ENCODE measurements around the gene ABCA7. TPM values are rescaled to one million over a fixed set of nuclear protein-coding genes. Genes with fewer than 3 reads are reported as not detected.
"Not testable (repeated sequence)": the region's sequence is repeated elsewhere in the genome, so short reads cannot be mapped to it uniquely, and the experiment has no call there.

ABCA7 gene
- total and polyA plus RNA-seq, 3 donors from 2014 or later, result 7.3 to 14.6 (median 12.1) TPM

DNA sequence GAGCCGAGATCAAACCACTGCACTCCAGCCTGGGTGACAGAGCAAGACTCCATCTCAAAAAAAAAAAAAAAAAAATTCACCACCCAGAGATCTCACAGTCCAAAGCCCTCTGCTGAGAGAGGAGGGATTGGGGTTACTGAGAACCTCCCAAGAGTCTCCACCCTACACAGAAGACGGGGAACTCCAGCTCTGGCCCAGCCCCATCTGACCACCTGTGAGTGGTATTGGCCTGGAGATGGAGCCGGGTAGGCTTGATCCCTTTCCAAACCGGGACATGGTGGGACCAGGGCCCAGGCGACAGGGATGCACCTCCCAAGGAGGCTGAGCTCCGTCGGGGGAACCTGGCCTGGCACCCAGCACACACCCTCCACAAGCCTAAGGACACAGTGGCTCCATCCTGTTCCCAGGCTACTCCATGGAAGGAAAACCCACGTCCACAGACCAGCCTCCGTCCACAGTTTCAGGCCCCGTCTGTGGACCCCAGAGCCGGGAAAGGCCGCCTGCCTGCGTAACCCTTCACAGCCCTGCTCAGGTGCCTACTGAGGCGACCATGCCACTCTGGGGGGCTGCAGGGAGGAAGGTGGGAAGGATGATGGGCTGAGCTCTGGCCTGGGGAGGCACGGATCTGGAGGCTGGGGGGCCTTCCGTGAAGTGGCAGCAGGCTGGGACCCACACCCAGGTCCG lies 20.8 kb upstream of the ABCA7 start:
- Histone ChIP-seq H3K9me3 (no peaks in the 10 kb centered on the region), H3K4me3 (peak overlapping the region in 1 of 2 donors; percentile 90), H3K27me3 (no peaks in the 10 kb centered on the region), H3K27ac (no peak overlapping the region), H3K4me1 (peaks cover 59% of the 10 kb centered on the region), H3K36me3 (ENCODE audit: low read depth, missing control alignments) (no peaks in the 10 kb centered on the region)
- intact Hi-C loops (cut with DNase I; ENCODE audit: low total_unique reads), result no loop called here
- no peak for DNase-seq
- 32 to 46% methylated on average over 2 to 17 of the region's 17 CpGs for WGBS, 2 donors
- TF ChIP-seq CTCF (IDR thresholded peaks at IDR 0.05), result no peak
- TF ChIP-seq POLR2A (IDR thresholded peaks at IDR 0.05), result no peak

DNA sequence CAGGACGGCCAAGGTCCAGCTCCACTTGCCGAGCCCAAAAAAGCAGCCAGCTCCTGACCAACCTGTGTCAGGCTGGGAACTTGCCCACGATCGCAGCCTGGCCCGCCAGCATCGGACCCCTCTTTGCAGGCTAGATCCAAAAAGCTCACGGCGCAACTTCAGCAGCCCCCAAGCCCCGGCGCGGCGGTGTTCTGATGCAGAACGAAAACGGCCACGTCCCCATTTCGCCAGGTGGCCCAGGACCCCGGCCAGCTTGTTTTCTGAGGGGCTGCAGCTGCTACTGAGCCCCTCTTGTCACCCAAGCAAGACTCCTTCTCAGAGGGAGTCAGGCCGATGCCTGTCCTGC lies 20.3 kb upstream of the ABCA7 start:
- peak overlapping the region in 1 of 2 donors; percentile 97 for H3K27ac ChIP-seq
- peak overlapping the region; percentile 86 to 90 for H3K4me3 ChIP-seq
- no peaks in the 10 kb centered on the region for H3K27me3 ChIP-seq
- TF ChIP-seq POLR2A (IDR thresholded peaks at IDR 0.05) (no peak), CTCF (IDR thresholded peaks at IDR 0.05) (no peak)
- 30 to 51% methylated on average over 4 to 18 of the region's 18 CpGs for WGBS, 2 donors
- DNase-seq, result no peak
- intact Hi-C loops (cut with DNase I; ENCODE audit: low total_unique reads), result no loop called here
- no peaks in the 10 kb centered on the region for H3K36me3 ChIP-seq (ENCODE audit: low read depth, missing control alignments)
- H3K4me1 ChIP-seq, result peaks cover 59% of the 10 kb centered on the region
- no peaks in the 10 kb centered on the region for H3K9me3 ChIP-seq

DNA sequence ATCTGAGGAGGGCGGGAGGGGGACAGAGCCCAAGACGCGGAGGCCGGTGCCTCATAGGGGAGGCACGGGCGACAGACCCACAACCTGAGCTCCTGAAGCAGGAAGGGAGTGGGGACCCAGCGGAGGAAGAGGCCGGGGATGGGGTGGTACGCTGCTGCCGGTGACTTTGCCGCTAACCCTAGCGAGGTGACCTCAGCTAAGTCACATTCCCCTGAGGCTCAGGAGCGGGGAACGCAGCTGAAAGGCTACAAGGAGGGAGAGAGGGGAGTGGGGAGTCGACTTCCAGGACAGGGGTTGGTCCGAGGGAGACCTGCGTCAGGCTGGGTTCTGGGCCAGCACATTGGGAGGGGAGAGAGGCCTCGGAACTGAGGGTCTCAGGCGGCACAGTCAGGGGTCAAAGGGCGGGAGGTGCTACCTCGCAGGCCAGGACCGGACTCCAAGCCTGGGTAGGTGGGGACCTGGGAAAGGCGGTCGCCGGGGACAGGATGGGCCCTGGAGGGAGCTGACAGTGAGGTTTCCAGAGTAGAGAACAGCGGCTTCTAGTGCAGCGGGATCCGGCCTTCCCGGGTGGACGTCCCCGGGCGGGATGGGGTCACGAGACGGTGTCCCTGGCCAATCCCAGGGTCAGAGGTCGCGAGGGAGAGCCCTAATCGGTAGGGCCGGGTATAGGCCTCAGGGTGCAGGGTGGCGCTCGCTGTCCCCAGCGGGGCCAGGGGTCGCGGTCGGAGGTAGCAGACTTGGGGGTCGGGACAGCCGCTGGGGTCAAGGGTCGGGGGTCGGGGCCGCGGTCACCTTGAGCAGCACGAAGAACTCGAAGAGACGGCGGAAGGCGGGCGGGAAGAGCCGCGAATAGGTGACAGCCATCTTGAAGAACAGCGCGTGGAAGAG lies 19.7 kb upstream of the ABCA7 start:
- H3K27ac ChIP-seq, result peak overlapping the region; percentile 91 to 97
- no peaks in the 10 kb centered on the region for H3K27me3 ChIP-seq
- no peak for TF ChIP-seq CTCF (IDR thresholded peaks at IDR 0.05)
- TF ChIP-seq POLR2A (IDR thresholded peaks at IDR 0.05), result no peak
- H3K4me1 ChIP-seq, result peaks cover 57% of the 10 kb centered on the region
- intact Hi-C loops (cut with DNase I; ENCODE audit: low total_unique reads), result no loop called here
- H3K4me3 ChIP-seq, result peak overlapping the region; percentile 86 to 90
- peak; percentile 54 for DNase-seq
- 2% methylated on average over 37 to 60 of the region's 60 CpGs for WGBS, 2 donors
- H3K9me3 ChIP-seq, result no peaks in the 10 kb centered on the region
- H3K36me3 ChIP-seq (ENCODE audit: low read depth, missing control alignments), result no peaks in the 10 kb centered on the region

DNA sequence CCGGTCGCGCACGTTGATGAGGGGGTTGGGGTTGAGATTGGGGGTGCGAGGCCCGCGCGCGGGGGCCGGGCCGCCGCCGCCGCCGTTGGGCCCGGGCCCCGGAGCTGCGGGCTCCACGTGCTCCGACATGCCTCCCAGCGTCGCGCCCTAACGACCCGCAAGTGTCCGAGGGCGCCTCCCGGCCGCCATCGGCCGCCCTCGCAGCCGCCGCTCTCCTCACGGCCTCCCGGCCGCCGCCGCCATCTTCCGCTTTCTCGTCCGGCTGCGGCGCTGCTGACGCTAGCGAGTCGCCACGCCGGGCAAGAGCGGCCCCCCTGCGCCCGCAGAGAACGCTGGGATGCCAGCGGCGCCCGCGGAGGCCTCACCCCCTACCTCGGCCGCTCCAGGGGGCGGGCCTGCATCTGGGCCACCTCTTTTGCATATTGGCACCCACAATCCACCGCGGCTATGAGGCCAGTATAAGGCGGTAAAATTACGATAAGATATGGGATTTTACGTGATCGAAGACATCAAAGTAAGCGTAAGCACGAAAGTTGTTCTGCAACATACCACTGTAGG lies 19.0 kb upstream of the ABCA7 start, which contains the start of gene TMEM259:
TSS of gene TMEM259 (minus strand) at position 256 of the 558 bp plus-strand sequence. CDS start at position 129, 127 bp downstream.
- 0 to 3% methylated on average over 24 to 65 of the region's 68 CpGs for WGBS, 2 donors
- peak within 1 kb of the TSS; percentile 91 to 97 for H3K27ac ChIP-seq
- intact Hi-C loops (cut with DNase I; ENCODE audit: low total_unique reads), result no loop called here
- H3K9me3 ChIP-seq, result no peaks in the 10 kb centered on the region
- H3K27me3 ChIP-seq, result no peaks in the 10 kb centered on the region
- peaks cover 50% of the 10 kb centered on the region for H3K4me1 ChIP-seq
- TF ChIP-seq POLR2A (IDR thresholded peaks at IDR 0.05), result peak; percentile 30
- TF ChIP-seq CTCF (IDR thresholded peaks at IDR 0.05), result peak in 1 of 3 experiments; percentile 4
- peak within 1 kb of the TSS; percentile 86 to 90 for H3K4me3 ChIP-seq
- DNase-seq, result peak; percentile 99
- H3K36me3 ChIP-seq (ENCODE audit: low read depth, missing control alignments), result no peaks in the 10 kb centered on the region

- H3K27ac ChIP-seq; DNase-seq; intact Hi-C loops (cut with DNase I; ENCODE audit: low total_unique reads); H3K27me3 ChIP-seq; H3K36me3 ChIP-seq (ENCODE audit: low read depth, missing control alignments); H3K9me3 ChIP-seq; H3K4me3 ChIP-seq: not testable (repeated sequence)
- 76 to 82% methylated on average over 5 of the region's 5 CpGs for WGBS, 2 donors
- peaks cover 32% of the 10 kb centered on the region for H3K4me1 ChIP-seq
These were observed 16.1 kb upstream of the ABCA7 start for GRCh38 chr19:1023883-1024188.

- H3K27me3 ChIP-seq; H3K4me3 ChIP-seq; intact Hi-C loops (cut with DNase I; ENCODE audit: low total_unique reads); H3K36me3 ChIP-seq (ENCODE audit: low read depth, missing control alignments); H3K9me3 ChIP-seq; DNase-seq; H3K27ac ChIP-seq: not testable (repeated sequence)
- WGBS, 2 donors, result 79 to 90% methylated on average over 6 of the region's 6 CpGs
- peaks cover 20% of the 10 kb centered on the region for H3K4me1 ChIP-seq
These were observed 14.8 kb upstream of the ABCA7 start for GRCh38 chr19:1025080-1025479.

All from testis (tissue), 3 donors.